ENCODE measurements around the gene CCDC158. TPM values are rescaled to one million over a fixed set of nuclear protein-coding genes. Genes with fewer than 3 reads are reported as not detected.

Gene CCDC158
- total RNA-seq, 3 donors from 2014 or later, result 1.3 to 5.4 (median 4.3) TPM

- H3K36me3 ChIP-seq, result no peaks in the 10 kb centered on the region
- TF ChIP-seq CTCF (IDR thresholded peaks at IDR 0.05) (no peak), POLR2AphosphoS5 (IDR thresholded peaks at IDR 0.05) (no peak), POLR2A (IDR thresholded peaks at IDR 0.05) (no peak)
- H3K4me1 ChIP-seq, result no peaks in the 10 kb centered on the region
- intact Hi-C loops (cut with DNase I; ENCODE audit: low total_unique reads), result no loop called here
- no peak for DNase-seq (ENCODE audit: low spot score in 2 of 2)
- no peaks in the 10 kb centered on the region for H3K27me3 ChIP-seq
- no peak overlapping the region for H3K4me3 ChIP-seq
- H3K9me3 ChIP-seq, result no peaks in the 10 kb centered on the region
- no peak overlapping the region for H3K27ac ChIP-seq
These were observed 40.4 kb downstream of the CCDC158 start for GRCh38 chr4:76380561-76380960.

- H3K27me3 ChIP-seq, result no peaks in the 10 kb centered on the region
- H3K36me3 ChIP-seq, result no peaks in the 10 kb centered on the region
- H3K4me3 ChIP-seq, result no peak overlapping the region
- TF ChIP-seq POLR2AphosphoS5 (IDR thresholded peaks at IDR 0.05), result no peak
- no peak for TF ChIP-seq CTCF (IDR thresholded peaks at IDR 0.05)
- no peak for TF ChIP-seq POLR2A (IDR thresholded peaks at IDR 0.05)
- no peak for DNase-seq (ENCODE audit: low spot score in 2 of 2)
- H3K27ac ChIP-seq, result no peak overlapping the region
- H3K9me3 ChIP-seq, result no peaks in the 10 kb centered on the region
- intact Hi-C loops (cut with DNase I; ENCODE audit: low total_unique reads), result no loop called here
- no peaks in the 10 kb centered on the region for H3K4me1 ChIP-seq
These were observed 43.0 kb downstream of the CCDC158 start for GRCh38 chr4:76377911-76378310.

GRCh38 chr4:76377481-76377901 lies 43.5 kb downstream of the CCDC158 start:
- Histone ChIP-seq H3K9me3 (no peaks in the 10 kb centered on the region), H3K36me3 (no peaks in the 10 kb centered on the region), H3K4me3 (no peak overlapping the region), H3K27me3 (no peaks in the 10 kb centered on the region), H3K4me1 (no peaks in the 10 kb centered on the region), H3K27ac (no peak overlapping the region)
- intact Hi-C loops (cut with DNase I; ENCODE audit: low total_unique reads), result no loop called here
- TF ChIP-seq POLR2AphosphoS5 (IDR thresholded peaks at IDR 0.05) (no peak), CTCF (IDR thresholded peaks at IDR 0.05) (no peak), POLR2A (IDR thresholded peaks at IDR 0.05) (no peak)
- DNase-seq (ENCODE audit: low spot score in 2 of 2), result no peak

GRCh38 chr4:76376534-76376933 lies 44.4 kb downstream of the CCDC158 start:
- no peaks in the 10 kb centered on the region for H3K27me3 ChIP-seq
- no peak overlapping the region for H3K4me3 ChIP-seq
- no peaks in the 10 kb centered on the region for H3K36me3 ChIP-seq
- H3K4me1 ChIP-seq, result no peaks in the 10 kb centered on the region
- no peak for DNase-seq (ENCODE audit: low spot score in 2 of 2)
- no peak overlapping the region for H3K27ac ChIP-seq
- intact Hi-C loops (cut with DNase I; ENCODE audit: low total_unique reads), result no loop called here
- H3K9me3 ChIP-seq, result no peaks in the 10 kb centered on the region
- TF ChIP-seq POLR2A (IDR thresholded peaks at IDR 0.05), result no peak
- no peak for TF ChIP-seq POLR2AphosphoS5 (IDR thresholded peaks at IDR 0.05)
- TF ChIP-seq CTCF (IDR thresholded peaks at IDR 0.05), result no peak

- no peak for TF ChIP-seq POLR2A (IDR thresholded peaks at IDR 0.05)
- TF ChIP-seq POLR2AphosphoS5 (IDR thresholded peaks at IDR 0.05), result no peak
- TF ChIP-seq CTCF (IDR thresholded peaks at IDR 0.05), result no peak
- Histone ChIP-seq H3K27ac (no peak overlapping the region), H3K4me3 (no peak overlapping the region), H3K9me3 (no peaks in the 10 kb centered on the region), H3K36me3 (no peaks in the 10 kb centered on the region), H3K4me1 (no peaks in the 10 kb centered on the region), H3K27me3 (no peaks in the 10 kb centered on the region)
- intact Hi-C loops (cut with DNase I; ENCODE audit: low total_unique reads), result no loop called here
- no peak for DNase-seq (ENCODE audit: low spot score in 2 of 2)
These were observed 45.2 kb downstream of the CCDC158 start for GRCh38 chr4:76375703-76376102.

Data from breast epithelium (tissue), 4 donors.